Stimulated activated naive CD4-positive, alpha-beta T cell treated with Interleukin-2 at 50 U/mL for 16 hours (primary cell): ENCODE data around the gene ZSWIM4.
A peak's percentile ranks its signal among the peaks of the same experiment; 100 is the strongest.

Experiments
- DNase-seq: peaks from one replicate; lab custom pipeline; 2025; lab: John Stamatoyannopoulos, UW

ZSWIM4 gene

GRCh38 chr19:13812544-13812943 lies 17.3 kb downstream of the ZSWIM4 start:
- DNase-seq: no peak

DNA sequence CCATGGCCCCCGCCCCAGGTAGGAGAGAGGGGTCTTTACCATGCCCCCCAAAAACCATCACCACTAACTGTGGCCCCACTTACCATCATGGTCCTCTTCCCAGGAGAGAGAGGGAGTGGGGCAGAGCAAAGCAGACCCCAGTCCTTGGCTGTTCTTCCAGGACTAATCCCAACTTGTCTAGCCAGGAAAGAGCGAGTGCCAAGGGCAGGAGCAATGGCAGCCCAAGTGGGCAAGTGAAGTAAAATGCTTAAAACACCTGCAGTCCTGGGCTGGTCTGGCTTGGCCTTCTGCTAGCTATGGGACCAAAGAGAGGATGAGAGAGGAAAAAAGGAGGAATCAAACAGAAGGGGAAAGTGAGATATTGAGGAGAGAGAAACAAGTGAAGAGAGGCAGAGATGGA lies 17.9 kb downstream of the ZSWIM4 start:
- no peak for DNase-seq

DNA sequence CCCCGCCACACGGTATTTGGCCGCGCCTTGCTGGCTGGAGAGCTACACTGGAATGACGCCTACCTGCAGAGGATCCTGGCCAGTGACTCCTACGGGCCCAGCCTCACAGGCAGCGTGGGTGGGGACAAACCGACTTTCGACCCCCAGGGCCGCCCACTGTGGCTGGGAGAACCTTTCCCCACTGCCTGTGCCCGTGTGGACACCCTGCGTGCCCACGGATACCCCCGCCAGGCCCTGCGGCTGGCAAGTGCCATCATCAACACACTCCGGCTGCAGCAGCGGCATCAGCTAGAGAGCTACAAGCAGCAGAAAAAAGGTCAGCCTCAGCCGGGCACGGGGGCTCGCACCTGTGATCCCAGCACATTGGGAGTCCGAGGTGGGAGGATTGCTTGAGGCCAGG lies 19.3 kb downstream of the ZSWIM4 start:
- DNase-seq: no peak

DNA sequence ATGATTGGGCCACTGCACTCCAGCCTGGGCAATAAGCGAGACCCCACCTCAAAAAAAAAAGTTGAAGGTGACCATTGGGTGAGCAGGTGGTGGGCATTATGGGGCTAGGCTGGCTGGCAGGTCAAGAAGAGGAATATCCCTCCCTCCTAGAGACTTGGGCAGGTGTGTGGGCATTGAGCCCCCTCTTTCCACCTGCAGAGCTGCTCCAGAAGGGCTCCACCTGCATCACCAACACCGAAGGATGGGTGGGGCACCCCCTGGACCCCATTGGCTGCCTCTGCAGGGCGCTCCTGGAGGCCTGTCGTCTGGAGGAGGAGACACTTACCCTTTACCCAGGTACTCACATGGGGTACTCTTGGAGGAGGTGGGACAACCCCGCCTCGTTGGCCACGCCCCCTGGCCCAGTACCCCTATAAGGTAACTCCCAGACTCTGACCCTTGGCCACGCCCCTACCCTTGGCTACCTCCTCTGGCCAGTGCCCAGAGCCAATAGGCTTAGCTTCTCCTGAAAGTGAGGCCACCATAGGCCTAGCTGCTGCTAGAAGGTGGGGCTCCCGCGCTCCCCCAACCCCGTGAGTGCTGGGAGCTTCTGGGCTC lies 21.9 kb downstream of the ZSWIM4 start:
- DNase-seq: no peak

GRCh38 chr19:13817615-13818371 lies 22.6 kb downstream of the ZSWIM4 start:
- no peak for DNase-seq

- DNase-seq: no peak
Observed at GRCh38 chr19:13819238-13819637, 24.0 kb downstream of the ZSWIM4 start.

- DNase-seq: no peak
Observed at GRCh38 chr19:13821292-13821691, 26.0 kb downstream of the ZSWIM4 start.

DNA sequence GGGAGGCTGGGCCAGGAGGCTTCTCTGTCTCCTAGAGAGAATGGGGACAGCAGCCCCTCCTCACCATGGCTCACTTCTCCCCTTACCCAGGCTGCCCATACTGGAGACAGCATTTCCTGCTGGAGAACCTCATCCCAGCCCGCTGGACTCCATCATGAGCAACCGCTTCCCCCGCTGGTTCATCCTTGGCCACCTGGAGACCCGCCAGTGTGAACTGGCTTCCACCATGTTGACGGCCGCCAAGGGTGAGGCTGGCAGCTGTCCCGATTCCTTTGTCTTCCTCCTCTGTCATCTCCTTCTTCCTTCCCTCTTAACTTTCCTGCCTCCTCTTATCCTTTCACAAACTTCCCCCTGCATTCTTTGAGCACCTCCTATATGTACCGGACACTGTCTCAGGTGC lies 28.0 kb downstream of the ZSWIM4 start:
- no peak for DNase-seq

DNA sequence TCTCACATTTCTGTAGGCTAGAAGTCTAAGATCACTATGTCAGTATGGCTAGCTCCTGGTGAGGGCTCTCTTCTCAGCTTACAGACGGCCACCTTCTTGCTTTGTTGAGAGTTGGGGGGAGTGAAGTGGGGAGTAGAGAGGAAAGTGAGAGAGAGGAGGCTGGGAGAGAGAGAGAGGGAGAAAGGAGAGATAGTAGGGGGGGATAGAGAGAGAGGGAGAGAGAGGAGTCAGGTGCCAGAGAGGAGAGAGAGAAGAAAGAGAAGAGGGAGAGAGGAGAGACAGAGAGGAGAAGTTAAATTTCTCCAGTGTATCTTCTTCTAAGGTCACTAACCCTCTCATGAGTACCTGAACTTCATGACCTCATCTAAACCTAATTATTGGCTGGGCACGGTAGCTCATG lies 28.7 kb downstream of the ZSWIM4 start:
- DNase-seq: no peak

DNA sequence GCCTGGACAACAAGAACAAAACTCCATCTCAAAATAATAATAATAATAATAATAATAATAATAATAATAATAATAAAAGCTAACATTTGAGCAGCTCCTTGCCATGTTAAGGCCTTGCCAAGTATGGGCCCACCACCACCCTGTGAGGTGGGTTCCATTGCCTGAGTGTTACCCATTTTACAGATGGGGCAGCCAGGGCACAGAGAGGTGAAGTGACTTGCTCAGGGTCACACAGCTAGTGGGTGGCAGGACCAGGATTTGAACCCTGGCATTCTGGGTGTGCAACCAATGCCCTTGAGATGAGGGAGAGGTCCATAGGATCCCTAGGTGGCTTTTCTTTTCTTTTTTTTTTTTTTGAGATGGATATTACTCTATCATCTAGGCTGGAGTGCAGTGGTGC lies 29.5 kb downstream of the ZSWIM4 start:
- no peak for DNase-seq

- DNase-seq: no peak
Observed at GRCh38 chr19:13825489-13826441, 30.5 kb downstream of the ZSWIM4 start.

- no peak for DNase-seq
Observed at GRCh38 chr19:13826652-13827235, 31.5 kb downstream of the ZSWIM4 start.

GRCh38 chr19:13827656-13828055 lies 32.4 kb downstream of the ZSWIM4 start:
- DNase-seq: no peak

GRCh38 chr19:13830114-13830740 lies 35.0 kb downstream of the ZSWIM4 start:
- no peak for DNase-seq

DNA sequence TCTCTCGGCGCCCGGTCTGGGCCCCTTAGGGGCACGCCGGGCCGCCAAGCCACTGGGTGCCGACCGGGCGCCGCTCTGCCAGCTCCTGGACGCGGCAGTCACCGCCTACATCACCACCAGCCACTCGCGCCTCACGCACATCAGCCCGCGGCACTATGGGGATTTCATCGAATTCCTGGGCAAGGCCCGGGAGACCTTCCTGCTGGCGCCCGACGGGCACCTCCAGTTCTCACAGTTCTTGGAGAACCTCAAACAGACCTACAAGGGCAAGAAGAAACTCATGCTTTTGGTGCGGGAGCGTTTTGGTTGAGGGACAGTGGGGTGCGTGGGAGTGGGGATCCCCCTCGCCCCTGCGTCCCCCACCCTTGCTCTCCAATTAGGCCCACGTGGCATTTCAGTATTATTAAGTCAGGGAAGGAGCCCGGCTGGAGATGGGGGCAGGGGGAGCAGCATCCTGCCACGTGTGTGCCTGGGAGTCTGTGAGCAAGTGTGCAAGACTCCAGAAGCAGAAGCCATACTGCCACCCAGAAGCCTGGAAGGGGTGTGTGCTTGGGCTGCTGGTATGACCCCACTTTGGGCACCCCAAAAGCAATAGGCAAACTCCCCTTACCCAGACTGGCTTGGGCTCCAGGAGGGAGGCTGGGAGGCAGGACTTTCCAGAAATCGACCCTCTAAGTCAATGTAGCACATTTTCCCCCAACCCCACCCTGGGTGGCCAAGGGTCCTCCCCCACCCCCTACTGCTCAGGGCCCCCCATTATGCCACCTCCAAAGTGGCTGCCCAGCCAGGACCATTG lies 35.7 kb downstream of the ZSWIM4 start:
- DNase-seq: no peak

DNA sequence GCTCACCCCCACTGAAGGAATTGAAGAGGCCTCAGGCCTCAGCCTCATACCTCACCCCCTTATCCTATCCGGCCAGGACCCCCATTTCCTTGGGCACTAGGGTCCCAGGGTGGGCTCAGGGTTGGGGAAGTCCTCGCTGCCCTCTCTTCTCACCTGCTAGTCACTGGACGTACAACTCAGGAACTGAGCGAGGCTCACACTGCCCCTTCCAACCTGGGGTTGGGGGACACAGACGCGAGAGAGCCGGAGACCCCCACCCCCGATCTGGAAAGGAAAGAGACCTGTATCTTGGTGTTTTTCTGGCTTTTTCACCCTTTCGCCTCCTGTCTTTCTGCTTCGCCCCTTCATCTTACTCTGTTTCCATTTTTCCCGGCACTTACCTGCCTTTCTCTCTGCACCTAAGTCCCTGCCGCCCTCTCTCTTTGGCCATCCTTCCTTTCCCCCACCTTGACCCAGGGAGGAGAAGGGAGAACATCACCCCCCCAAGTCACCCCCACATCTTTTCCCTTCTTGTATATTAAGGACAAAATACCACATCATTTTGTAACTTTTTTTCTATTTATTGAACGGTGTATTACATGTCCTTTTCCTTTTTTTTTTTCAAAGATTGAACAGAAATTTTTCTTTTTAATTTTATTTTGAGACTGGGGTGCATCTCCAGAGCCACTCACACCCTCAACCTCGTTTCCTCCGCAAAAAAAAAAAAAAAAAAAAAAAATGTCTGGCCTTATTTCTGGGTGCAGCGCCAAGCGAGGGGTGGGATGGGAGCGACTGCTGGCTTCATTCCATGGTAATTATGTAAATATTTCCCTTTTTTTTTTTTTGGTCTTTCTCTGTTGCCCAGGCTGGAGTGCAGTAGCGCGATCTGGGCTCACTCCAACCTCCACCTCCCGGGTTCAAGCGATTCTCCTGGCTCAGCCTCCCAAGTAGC lies 36.6 kb downstream of the ZSWIM4 start:
- DNase-seq: no peak

GRCh38 chr19:13833330-13834243 lies 38.3 kb downstream of the ZSWIM4 start:
- peak; percentile 90 for DNase-seq

GRCh38 chr19:13834244-13835069 lies 39.2 kb downstream of the ZSWIM4 start:
- no peak for DNase-seq
